MM.1S (cell line): ENCODE measurements around the gene ATP1A2.

ENCODE experiments used
- DNase-seq: peaks from one replicate; pipeline ENCODE4 v3.0.0-alpha.2; 2015
- H2AFZ ChIP-seq: fragments of 300-600 bp; sonication (generic); 2 replicates; pipeline ENCODE4 v1.6.0; 2016; ENCODE audit warnings: antibody characterized with exemption, low read length
- H3F3A ChIP-seq: fragments of 300-600 bp; sonication (generic); 2 replicates; pipeline ENCODE4 v1.6.1; 2016; ENCODE audit warnings: mild to moderate bottlenecking, antibody characterized with exemption, low read length, moderate library complexity, mixed read lengths; ENCODE audit not compliant: insufficient read depth
- H3K27ac ChIP-seq: fragments of 300-600 bp; sonication (generic); 2 replicates; pipeline ENCODE4 v1.5.1; 2016; ENCODE audit warnings: mild to moderate bottlenecking, low read length
- H3K27me3 ChIP-seq: fragments of 300-600 bp; sonication (generic); replicated peaks from 2 replicates; pipeline ENCODE4 v1.6.0; 2016; ENCODE audit warnings: low read length; ENCODE audit not compliant: insufficient read depth
- H3K36me3 ChIP-seq: fragments of 300-600 bp; sonication (generic); replicated peaks from 2 replicates; pipeline ENCODE4 v1.6.1; 2016; ENCODE audit warnings: mild to moderate bottlenecking, low read length, mixed read lengths; ENCODE audit not compliant: insufficient read depth
- H3K4me1 ChIP-seq: fragments of 300-600 bp; sonication (generic); 2 replicates; pipeline ENCODE4 v1.6.1; 2016; ENCODE audit warnings: low read length, mixed read lengths
- H3K4me2 ChIP-seq: fragments of 300-600 bp; sonication (generic); 2 replicates; pipeline ENCODE4 v1.6.0; 2016; ENCODE audit warnings: low read depth, low read length
- H3K4me3 ChIP-seq: fragments of 300-600 bp; sonication (generic); 2 replicates; pipeline ENCODE4 v1.5.1; 2016; ENCODE audit warnings: low read length, mixed read lengths
- H3K79me2 ChIP-seq: fragments of 300-600 bp; sonication (generic); 2 replicates; pipeline ENCODE4 v1.6.1; 2016; ENCODE audit warnings: mixed run types, low read length, mixed read lengths
- H3K9ac ChIP-seq: fragments of 300-600 bp; sonication (generic); 2 replicates; pipeline ENCODE4 v1.6.1; 2016; ENCODE audit warnings: low read length, mixed read lengths
- H3K9me2 ChIP-seq: fragments of 300-600 bp; sonication (generic); replicated peaks from 2 replicates; pipeline ENCODE4 v1.6.1; 2016; ENCODE audit warnings: mild to moderate bottlenecking, low read length, mixed read lengths; ENCODE audit not compliant: insufficient read depth
- H3K9me3 ChIP-seq: fragments of 300-600 bp; sonication (generic); replicated peaks from 2 replicates; pipeline ENCODE4 v1.6.1; 2016; ENCODE audit warnings: mild to moderate bottlenecking, low read length, mixed read lengths; ENCODE audit not compliant: insufficient read depth
- H4K20me1 ChIP-seq: fragments of 300-600 bp; sonication (generic); 2 replicates; pipeline ENCODE4 v1.6.1; 2016; ENCODE audit warnings: mild to moderate bottlenecking, low read length, moderate library complexity, mixed read lengths; ENCODE audit not compliant: insufficient read depth
- EZH2 ChIP-seq: fragments of 300-600 bp; sonication (generic); optimal IDR thresholded peaks from 2 replicates; pipeline ENCODE3; 2017; ENCODE audit warnings: low read depth, mild to moderate bottlenecking, antibody characterized with exemption, low read length, mixed read lengths
- EZH2phosphoT487 ChIP-seq: fragments of 300-600 bp; sonication (generic); IDR thresholded peaks from 2 replicates; pipeline ENCODE4 v1.6.1; 2018; ENCODE audit warnings: antibody characterized with exemption, low read length
- TF ChIP-seq, protein P1 (sequence below): fragments of 300-600 bp; sonication (generic); IDR thresholded peaks from 2 replicates; pipeline ENCODE4 v1.5.1; 2016; ENCODE audit warnings: antibody characterized with exemption, low read length, mixed read lengths

Gene ATP1A2

DNA sequence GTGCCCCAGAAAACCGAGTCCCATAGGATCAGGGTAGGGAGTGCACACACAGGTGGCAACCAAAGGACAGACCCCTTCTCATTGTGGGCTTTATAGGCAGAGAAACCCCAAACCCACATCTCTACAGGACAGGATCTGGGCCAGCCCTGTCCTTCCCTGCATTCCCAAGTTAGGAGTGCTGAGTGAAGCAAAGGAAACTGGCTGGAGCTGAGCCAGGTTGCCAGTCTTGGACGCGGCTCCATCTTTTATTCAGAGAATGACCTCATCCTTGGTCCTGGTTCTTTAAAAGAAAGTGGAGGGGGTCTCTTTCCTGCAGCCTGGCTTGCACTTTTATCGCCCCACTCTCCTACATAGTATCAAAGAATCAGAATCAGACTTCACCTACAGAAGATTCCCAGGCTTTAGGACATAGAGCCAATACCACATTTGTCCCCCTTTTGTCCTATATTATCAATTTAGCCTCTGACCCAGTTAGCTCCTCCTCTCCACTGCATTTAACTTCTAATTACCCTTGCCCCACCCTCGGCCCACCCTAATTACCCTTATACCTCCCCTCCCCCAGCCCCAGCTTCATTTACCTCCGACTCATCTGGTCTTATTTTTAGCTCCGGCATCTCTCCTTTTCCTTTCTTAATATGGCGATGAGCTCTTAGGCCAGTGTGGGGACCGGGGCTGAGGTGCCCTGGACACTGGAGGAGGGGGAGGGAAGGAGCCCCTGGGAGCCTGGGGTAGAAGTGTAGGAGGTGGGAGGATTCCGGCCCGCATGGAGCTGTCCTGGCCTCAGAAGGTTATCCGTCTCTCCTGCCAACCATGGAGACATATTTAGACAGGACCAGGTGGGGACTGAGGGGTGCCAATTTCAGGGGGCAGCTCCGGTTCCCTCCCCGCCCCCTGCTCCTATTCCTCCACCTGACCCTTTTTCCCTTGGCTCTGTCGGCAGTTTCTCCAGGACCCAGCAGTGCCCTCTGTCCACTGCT is 74.4 kb downstream of the ATP1A2 start, which contains the start of gene CASQ1:
TSS of gene CASQ1 (plus strand) at position 927 of the 977 bp plus-strand sequence. CDS start 177 bp downstream, outside the sequence.
- Histone ChIP-seq H3K9me3 (no peaks in the 10 kb centered on the region), H2AFZ (no peak within 1 kb of the TSS), H3K27ac (no peak within 1 kb of the TSS), H3K4me1 (no peaks in the 10 kb centered on the region), H3K9me2 (no peaks in the 10 kb centered on the region), H3F3A (no peaks in the 10 kb centered on the region), H3K79me2 (no peaks in the 10 kb centered on the region), H3K4me3 (no peak within 1 kb of the TSS), H3K27me3 (no peaks in the 10 kb centered on the region), H3K9ac (no peak within 1 kb of the TSS), H3K36me3 (no peaks in the 10 kb centered on the region), H4K20me1 (no peaks in the 10 kb centered on the region), H3K4me2 (no peak within 1 kb of the TSS)
- no peak for TF ChIP-seq EZH2
- TF ChIP-seq, protein P1, sequence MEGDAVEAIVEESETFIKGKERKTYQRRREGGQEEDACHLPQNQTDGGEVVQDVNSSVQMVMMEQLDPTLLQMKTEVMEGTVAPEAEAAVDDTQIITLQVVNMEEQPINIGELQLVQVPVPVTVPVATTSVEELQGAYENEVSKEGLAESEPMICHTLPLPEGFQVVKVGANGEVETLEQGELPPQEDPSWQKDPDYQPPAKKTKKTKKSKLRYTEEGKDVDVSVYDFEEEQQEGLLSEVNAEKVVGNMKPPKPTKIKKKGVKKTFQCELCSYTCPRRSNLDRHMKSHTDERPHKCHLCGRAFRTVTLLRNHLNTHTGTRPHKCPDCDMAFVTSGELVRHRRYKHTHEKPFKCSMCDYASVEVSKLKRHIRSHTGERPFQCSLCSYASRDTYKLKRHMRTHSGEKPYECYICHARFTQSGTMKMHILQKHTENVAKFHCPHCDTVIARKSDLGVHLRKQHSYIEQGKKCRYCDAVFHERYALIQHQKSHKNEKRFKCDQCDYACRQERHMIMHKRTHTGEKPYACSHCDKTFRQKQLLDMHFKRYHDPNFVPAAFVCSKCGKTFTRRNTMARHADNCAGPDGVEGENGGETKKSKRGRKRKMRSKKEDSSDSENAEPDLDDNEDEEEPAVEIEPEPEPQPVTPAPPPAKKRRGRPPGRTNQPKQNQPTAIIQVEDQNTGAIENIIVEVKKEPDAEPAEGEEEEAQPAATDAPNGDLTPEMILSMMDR: no peak
- TF ChIP-seq EZH2phosphoT487: no peak
- DNase-seq: no peak

DNA sequence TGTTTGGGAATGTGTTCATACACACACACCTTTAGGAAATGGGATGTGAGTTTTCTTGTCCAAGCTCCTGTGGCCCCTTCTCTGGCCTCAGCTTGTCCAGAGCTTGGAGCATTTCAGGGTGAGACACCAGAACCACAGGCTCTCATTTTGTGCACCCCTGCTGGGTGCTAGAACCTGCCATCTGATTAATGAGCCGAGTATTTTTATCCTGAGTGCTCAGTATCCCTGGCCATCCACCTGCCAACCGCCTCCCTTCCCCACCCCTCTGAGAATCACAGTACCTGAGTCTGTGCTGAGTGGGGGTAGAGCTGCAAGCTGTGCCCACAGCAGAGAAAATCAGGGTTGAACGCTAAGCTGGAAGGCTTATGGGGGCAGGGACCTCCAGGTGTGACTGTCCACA is 76.2 kb downstream of the ATP1A2 start:
- H3K79me2 ChIP-seq: no peaks in the 10 kb centered on the region
- H3K4me3 ChIP-seq: no peak overlapping the region
- no peaks in the 10 kb centered on the region for H4K20me1 ChIP-seq
- H2AFZ ChIP-seq: no peak overlapping the region
- H3K9ac ChIP-seq: no peak overlapping the region
- no peaks in the 10 kb centered on the region for H3K36me3 ChIP-seq
- H3F3A ChIP-seq: no peaks in the 10 kb centered on the region
- H3K4me1 ChIP-seq: peaks cover 7% of the 10 kb centered on the region; the same call in 1 of the 2 replicates
- no peak overlapping the region for H3K27ac ChIP-seq
- DNase-seq: no peak
- TF ChIP-seq EZH2phosphoT487 (no peak), EZH2 (no peak)
- TF ChIP-seq, protein P1: no peak
- H3K4me2 ChIP-seq: no peak overlapping the region
- H3K9me2 ChIP-seq: no peaks in the 10 kb centered on the region
- no peaks in the 10 kb centered on the region for H3K9me3 ChIP-seq
- H3K27me3 ChIP-seq: no peaks in the 10 kb centered on the region

DNA sequence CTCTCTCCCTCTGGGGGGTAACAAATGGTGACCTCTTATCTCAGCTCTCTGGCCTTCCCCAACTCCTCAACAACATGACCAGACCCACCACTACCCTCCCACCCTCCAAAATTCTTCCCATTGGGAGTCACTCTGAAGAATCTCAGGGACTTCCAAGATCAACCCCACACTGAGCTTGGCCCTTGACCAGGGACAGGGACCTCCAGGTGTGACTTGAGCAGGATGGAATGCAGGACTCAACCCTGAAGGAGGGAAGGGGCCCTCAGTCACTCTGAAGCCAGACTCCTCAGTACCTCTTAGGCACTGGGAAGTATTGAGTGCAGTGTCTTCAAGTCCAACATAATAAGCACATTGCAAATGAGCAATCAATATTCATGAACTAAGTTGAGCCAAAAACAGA is 76.7 kb downstream of the ATP1A2 start:
- Histone ChIP-seq H3K4me1 (peaks cover 7% of the 10 kb centered on the region; the same call in 1 of the 2 replicates), H3K9me2 (no peaks in the 10 kb centered on the region), H3K27ac (no peak overlapping the region), H2AFZ (no peak overlapping the region), H3K79me2 (no peaks in the 10 kb centered on the region), H3K36me3 (no peaks in the 10 kb centered on the region), H3K4me3 (no peak overlapping the region), H3F3A (no peaks in the 10 kb centered on the region), H4K20me1 (no peaks in the 10 kb centered on the region), H3K9ac (no peak overlapping the region), H3K27me3 (no peaks in the 10 kb centered on the region), H3K4me2 (no peak overlapping the region), H3K9me3 (no peaks in the 10 kb centered on the region)
- no peak for DNase-seq
- TF ChIP-seq, protein P1: no peak
- no peak for TF ChIP-seq EZH2
- no peak for TF ChIP-seq EZH2phosphoT487
